WTC11 (cell line): ENCODE measurements around the gene PSPC1. TPM values are rescaled to one million over a fixed set of nuclear protein-coding genes. Genes with fewer than 3 reads are reported as not detected.
A peak's percentile ranks its signal among the peaks of the same experiment; 100 is the strongest.

ENCODE experiments used
- ATAC-seq: fragments of 200-7000 bp; cut with Tn5 transposase; 2 replicates; pipeline ENCODE4 v1.10.0; 2021; ENCODE audit warnings: mild to moderate bottlenecking, moderate library complexity
- CTCF ChIA-PET: fragments of 300-600 bp; sonication (Branson Sonifier 250); formaldehyde crosslinking; loops from one replicate; lab custom pipeline; 2021; ENCODE audit warnings: antibody characterized with exemption; lab: Charles Lee
- POLR2A ChIA-PET: fragments of 350-600 bp; sonication (Branson Sonifier 250); formaldehyde crosslinking; loops from one replicate; lab custom pipeline; 2021; ENCODE audit warnings: antibody characterized with exemption; lab: Charles Lee
- DNase-seq: peaks from one replicate; pipeline ENCODE4 v3.0.0; 2021; ENCODE audit warnings: low spot score
- H3K27ac Mint-ChIP-seq: 2 replicates; pipeline ENCODE4 v1.8.0; 2021; ENCODE audit warnings: mixed read lengths
- H3K27me3 Mint-ChIP-seq: 2 replicates; pipeline ENCODE4 v1.8.0; 2021; ENCODE audit warnings: low read depth, mild to moderate bottlenecking, moderate library complexity, mixed read lengths
- H3K36me3 Mint-ChIP-seq: 2 replicates; pipeline ENCODE4 v1.8.0; 2021; ENCODE audit warnings: mixed read lengths
- H3K4me1 Mint-ChIP-seq: 2 replicates; pipeline ENCODE4 v1.8.0; 2022; ENCODE audit warnings: mixed read lengths
- H3K4me3 Mint-ChIP-seq: 2 replicates; pipeline ENCODE4 v1.8.0; 2021; ENCODE audit warnings: mild to moderate bottlenecking, moderate library complexity, mixed read lengths
- H3K9me3 Mint-ChIP-seq: 2 replicates; pipeline ENCODE4 v1.8.0; 2021; ENCODE audit warnings: mixed read lengths
- ELF4 ChIP-seq: sonication (generic); formaldehyde crosslinking; IDR thresholded peaks from 2 replicates; pipeline ENCODE4 v1.8.1; 2022; ENCODE audit warnings: low read depth, mild to moderate bottlenecking, moderate library complexity, missing genetic modification reagents
- GTF2I ChIP-seq: fragments of 250-450 bp; sonication (Bioruptor Pico); conservative IDR thresholded peaks from 2 replicates; pipeline ENCODE4 v1.4.0; 2021; ENCODE audit warnings: mild to moderate bottlenecking
- JUN ChIP-seq: sonication (generic); formaldehyde crosslinking; IDR thresholded peaks from 2 replicates; pipeline ENCODE4 v1.8.0; 2023; ENCODE audit warnings: mild to moderate bottlenecking, missing genetic modification reagents
- KAT7 ChIP-seq: sonication (generic); formaldehyde crosslinking; IDR thresholded peaks from 2 replicates; pipeline ENCODE4 v1.8.1; 2023; ENCODE audit warnings: missing genetic modification reagents, mild to moderate bottlenecking, borderline replicate concordance
- NR2C2 ChIP-seq: sonication (generic); formaldehyde crosslinking; IDR thresholded peaks from 2 replicates; pipeline ENCODE4 v1.8.0; 2022; ENCODE audit warnings: mild to moderate bottlenecking, missing genetic modification reagents
- SP1 ChIP-seq: sonication (generic); formaldehyde crosslinking; conservative IDR thresholded peaks from 2 replicates; pipeline ENCODE4 v1.8.1; 2022; ENCODE audit warnings: missing genetic modification reagents
- TEAD4 ChIP-seq: sonication (generic); formaldehyde crosslinking; IDR thresholded peaks from 2 replicates; pipeline ENCODE4 v1.8.0; 2022; ENCODE audit warnings: mild to moderate bottlenecking, missing genetic modification reagents
- ZNF121 ChIP-seq: sonication (generic); formaldehyde crosslinking; IDR thresholded peaks from 2 replicates; pipeline ENCODE4 v1.8.0; 2023; ENCODE audit warnings: missing genetic modification reagents
- total RNA-seq: library from RNA; stranded (reverse); gene quantifications from 3 replicates; pipeline ENCODE4 v1.2.3, GENCODE V29; 2021
- TF ChIP-seq, protein P1 (sequence below): sonication (generic); formaldehyde crosslinking; IDR thresholded peaks from 2 replicates; pipeline ENCODE4 v1.8.0; 2023; ENCODE audit warnings: missing genetic modification reagents, mild to moderate bottlenecking, borderline replicate concordance
- TF ChIP-seq, protein P2 (sequence below): sonication (generic); formaldehyde crosslinking; IDR thresholded peaks from 2 replicates; pipeline ENCODE4 v1.8.1; 2022; ENCODE audit warnings: mild to moderate bottlenecking, missing genetic modification reagents, moderate library complexity, borderline replicate concordance
- TF ChIP-seq, protein P3 (sequence below): sonication (generic); formaldehyde crosslinking; IDR thresholded peaks from 2 replicates; pipeline ENCODE4 v1.8.0; 2023; ENCODE audit warnings: missing genetic modification reagents
- TF ChIP-seq, protein P4 (sequence below): sonication (generic); formaldehyde crosslinking; IDR thresholded peaks from 2 replicates; pipeline ENCODE4 v1.8.1; 2022; ENCODE audit warnings: missing genetic modification reagents, borderline replicate concordance
- TF ChIP-seq, protein P5 (sequence below): sonication (generic); formaldehyde crosslinking; IDR thresholded peaks from 2 replicates; pipeline ENCODE4 v1.8.1; 2023; ENCODE audit warnings: mild to moderate bottlenecking, missing genetic modification reagents, moderate library complexity
- TF ChIP-seq, protein P6 (sequence below): sonication (generic); formaldehyde crosslinking; IDR thresholded peaks from 2 replicates; pipeline ENCODE4 v1.8.1; 2023; ENCODE audit warnings: mild to moderate bottlenecking, missing genetic modification reagents, moderate library complexity
- TF ChIP-seq, protein P7 (sequence below): fragments of 250-450 bp; sonication (Bioruptor Pico); conservative IDR thresholded peaks from 2 replicates; pipeline ENCODE4 v1.9.0; 2021; ENCODE audit warnings: mild to moderate bottlenecking

The PSPC1 gene
- total RNA-seq, 1 experiment from 2014 or later: 67.5 TPM

DNA sequence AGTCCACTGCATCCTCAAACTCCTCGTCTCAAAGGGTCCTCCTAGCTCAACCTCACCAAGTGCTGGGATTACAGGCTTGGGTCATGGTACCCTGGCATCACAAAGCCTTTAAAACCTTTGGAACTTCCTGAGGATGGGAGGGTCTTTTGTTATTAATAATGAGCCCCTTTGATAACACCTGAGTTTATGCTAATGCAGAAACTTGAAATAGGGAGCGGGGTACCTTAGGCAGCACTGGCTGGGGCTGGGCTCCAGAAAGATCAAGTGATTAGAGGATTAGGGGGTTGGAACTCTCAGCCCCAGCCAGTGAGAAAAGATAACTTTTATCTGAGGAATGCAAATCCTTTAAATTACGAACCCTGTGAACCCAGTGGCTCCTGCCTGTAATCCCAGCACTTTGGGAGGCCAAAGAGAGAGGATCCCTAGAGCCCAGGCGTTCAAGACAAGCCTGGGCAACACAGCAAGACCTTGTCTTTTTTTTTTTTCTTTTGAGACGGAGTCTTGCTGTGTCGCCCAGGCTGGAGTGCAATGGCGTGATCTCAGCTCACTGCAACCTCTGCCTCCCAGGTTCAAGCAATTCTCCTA is 9.3 kb upstream of the PSPC1 start:
- CTCF ChIA-PET: interaction anchor here (1.1 kb wide), 1 partner anchor 28 kb away, joined by 3 read pairs; no protein-coding TSS in a partner anchor
- Mint-ChIP-seq H3K36me3 (no peaks in the 10 kb centered on the region), H3K27ac (peak overlapping the region; percentile 41; the same call in 1 of the 2 replicates)

DNA sequence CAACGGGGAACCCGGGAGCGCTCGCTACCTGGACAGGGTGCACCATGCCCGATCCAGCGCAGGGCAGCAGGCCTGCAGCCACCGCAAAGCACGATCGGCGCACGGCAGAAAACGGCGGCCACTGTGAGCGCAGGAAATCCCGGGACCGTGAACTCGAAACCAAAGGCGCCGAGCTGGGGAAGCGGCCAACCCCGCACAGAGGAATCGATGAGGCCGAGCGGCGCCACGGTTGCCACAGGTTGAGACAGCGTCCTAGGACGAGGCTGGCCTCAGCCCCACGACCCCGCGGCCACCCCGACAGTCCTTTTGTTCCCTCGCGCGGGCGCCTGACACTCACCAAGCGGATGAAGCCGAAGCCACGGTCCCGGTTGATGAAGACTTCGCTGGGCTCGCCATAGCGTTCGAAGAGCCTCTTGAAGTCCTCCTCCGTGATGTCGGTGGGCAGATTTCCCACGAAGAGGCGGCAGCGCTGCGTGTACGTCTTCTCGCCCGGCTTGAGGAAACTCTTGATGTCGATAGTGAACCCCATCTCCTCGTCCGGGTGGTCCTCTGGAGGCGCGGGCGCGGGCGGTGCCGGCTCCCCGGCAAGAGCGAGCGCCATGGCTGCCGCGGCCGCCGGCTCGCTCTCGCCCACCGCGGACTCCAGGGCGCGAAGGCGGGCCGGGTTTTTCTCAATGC is 557 bp downstream of the PSPC1 start:
- peak; percentile 39 for DNase-seq
- H3K4me1 Mint-ChIP-seq: peaks cover 6% of the 10 kb centered on the region; the same call in 1 of the 2 replicates
- peaks cover 4% of the 10 kb centered on the region; the same call in 1 of the 2 replicates for H3K9me3 Mint-ChIP-seq
- POLR2A ChIA-PET: interaction anchor here (0.6 to 1.5 kb wide), 2 partner anchors 82 to 1416 kb away, joined by 3 to 5 read pairs; partner anchors contain the start of gene ZMYM5
- H3K36me3 Mint-ChIP-seq: peaks cover 20% of the 10 kb centered on the region
- peak overlapping the region; percentile 97 for H3K4me3 Mint-ChIP-seq
- CTCF ChIA-PET: interaction anchor here (1.5 kb wide), 1 partner anchor 36 kb away, joined by 3 read pairs; no protein-coding TSS in a partner anchor
- TF ChIP-seq TEAD4 (CRISPR knock-in tag) (peak; percentile 35; the same call in 1 of the 2 replicates), NR2C2 (CRISPR knock-in tag) (no peak), JUN (CRISPR knock-in tag) (0 out of 2 replicates have a peak, but pooled peaks have one; percentile 7), SP1 (0 out of 2 replicates have a peak, but pooled peaks have one; percentile 5)
- TF ChIP-seq, protein P1, sequence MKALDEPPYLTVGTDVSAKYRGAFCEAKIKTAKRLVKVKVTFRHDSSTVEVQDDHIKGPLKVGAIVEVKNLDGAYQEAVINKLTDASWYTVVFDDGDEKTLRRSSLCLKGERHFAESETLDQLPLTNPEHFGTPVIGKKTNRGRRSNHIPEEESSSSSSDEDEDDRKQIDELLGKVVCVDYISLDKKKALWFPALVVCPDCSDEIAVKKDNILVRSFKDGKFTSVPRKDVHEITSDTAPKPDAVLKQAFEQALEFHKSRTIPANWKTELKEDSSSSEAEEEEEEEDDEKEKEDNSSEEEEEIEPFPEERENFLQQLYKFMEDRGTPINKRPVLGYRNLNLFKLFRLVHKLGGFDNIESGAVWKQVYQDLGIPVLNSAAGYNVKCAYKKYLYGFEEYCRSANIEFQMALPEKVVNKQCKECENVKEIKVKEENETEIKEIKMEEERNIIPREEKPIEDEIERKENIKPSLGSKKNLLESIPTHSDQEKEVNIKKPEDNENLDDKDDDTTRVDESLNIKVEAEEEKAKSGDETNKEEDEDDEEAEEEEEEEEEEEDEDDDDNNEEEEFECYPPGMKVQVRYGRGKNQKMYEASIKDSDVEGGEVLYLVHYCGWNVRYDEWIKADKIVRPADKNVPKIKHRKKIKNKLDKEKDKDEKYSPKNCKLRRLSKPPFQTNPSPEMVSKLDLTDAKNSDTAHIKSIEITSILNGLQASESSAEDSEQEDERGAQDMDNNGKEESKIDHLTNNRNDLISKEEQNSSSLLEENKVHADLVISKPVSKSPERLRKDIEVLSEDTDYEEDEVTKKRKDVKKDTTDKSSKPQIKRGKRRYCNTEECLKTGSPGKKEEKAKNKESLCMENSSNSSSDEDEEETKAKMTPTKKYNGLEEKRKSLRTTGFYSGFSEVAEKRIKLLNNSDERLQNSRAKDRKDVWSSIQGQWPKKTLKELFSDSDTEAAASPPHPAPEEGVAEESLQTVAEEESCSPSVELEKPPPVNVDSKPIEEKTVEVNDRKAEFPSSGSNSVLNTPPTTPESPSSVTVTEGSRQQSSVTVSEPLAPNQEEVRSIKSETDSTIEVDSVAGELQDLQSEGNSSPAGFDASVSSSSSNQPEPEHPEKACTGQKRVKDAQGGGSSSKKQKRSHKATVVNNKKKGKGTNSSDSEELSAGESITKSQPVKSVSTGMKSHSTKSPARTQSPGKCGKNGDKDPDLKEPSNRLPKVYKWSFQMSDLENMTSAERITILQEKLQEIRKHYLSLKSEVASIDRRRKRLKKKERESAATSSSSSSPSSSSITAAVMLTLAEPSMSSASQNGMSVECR (CRISPR knock-in tag): 0 out of 2 replicates have a peak, but pooled peaks have one; percentile 12
- TF ChIP-seq, protein P2, sequence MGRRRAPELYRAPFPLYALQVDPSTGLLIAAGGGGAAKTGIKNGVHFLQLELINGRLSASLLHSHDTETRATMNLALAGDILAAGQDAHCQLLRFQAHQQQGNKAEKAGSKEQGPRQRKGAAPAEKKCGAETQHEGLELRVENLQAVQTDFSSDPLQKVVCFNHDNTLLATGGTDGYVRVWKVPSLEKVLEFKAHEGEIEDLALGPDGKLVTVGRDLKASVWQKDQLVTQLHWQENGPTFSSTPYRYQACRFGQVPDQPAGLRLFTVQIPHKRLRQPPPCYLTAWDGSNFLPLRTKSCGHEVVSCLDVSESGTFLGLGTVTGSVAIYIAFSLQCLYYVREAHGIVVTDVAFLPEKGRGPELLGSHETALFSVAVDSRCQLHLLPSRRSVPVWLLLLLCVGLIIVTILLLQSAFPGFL (CRISPR knock-in tag): no peak
- TF ChIP-seq, protein P3, sequence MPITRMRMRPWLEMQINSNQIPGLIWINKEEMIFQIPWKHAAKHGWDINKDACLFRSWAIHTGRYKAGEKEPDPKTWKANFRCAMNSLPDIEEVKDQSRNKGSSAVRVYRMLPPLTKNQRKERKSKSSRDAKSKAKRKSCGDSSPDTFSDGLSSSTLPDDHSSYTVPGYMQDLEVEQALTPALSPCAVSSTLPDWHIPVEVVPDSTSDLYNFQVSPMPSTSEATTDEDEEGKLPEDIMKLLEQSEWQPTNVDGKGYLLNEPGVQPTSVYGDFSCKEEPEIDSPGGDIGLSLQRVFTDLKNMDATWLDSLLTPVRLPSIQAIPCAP (CRISPR knock-in tag): 0 out of 2 replicates have a peak, but pooled peaks have one; percentile 31
- TF ChIP-seq, protein P4, sequence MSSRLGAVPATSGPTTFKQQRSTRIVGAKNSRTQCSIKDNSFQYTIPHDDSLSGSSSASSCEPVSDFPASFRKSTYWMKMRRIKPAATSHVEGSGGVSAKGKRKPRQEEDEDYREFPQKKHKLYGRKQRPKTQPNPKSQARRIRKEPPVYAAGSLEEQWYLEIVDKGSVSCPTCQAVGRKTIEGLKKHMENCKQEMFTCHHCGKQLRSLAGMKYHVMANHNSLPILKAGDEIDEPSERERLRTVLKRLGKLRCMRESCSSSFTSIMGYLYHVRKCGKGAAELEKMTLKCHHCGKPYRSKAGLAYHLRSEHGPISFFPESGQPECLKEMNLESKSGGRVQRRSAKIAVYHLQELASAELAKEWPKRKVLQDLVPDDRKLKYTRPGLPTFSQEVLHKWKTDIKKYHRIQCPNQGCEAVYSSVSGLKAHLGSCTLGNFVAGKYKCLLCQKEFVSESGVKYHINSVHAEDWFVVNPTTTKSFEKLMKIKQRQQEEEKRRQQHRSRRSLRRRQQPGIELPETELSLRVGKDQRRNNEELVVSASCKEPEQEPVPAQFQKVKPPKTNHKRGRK: 0 out of 2 replicates have a peak, but pooled peaks have one; percentile 50
- H3K27me3 Mint-ChIP-seq: peaks cover 6% of the 10 kb centered on the region
- peak overlapping the region; percentile 96 for H3K27ac Mint-ChIP-seq
- peak; percentile 34 for ATAC-seq

More for the DNA sequence above, 9.3 kb upstream of the PSPC1 start:
- POLR2A ChIA-PET: interaction anchor here (0.6 kb wide), 1 partner anchor 159 kb away, joined by 4 read pairs; the partner anchor contains the start of gene MPHOSPH8
- no peak overlapping the region for H3K4me3 Mint-ChIP-seq
- ATAC-seq (peak; percentile 70), DNase-seq (no peak)
- H3K4me1 Mint-ChIP-seq: peaks cover 19% of the 10 kb centered on the region
- H3K9me3 Mint-ChIP-seq: no peaks in the 10 kb centered on the region
- no peaks in the 10 kb centered on the region for H3K27me3 Mint-ChIP-seq
- TF ChIP-seq TEAD4 (CRISPR knock-in tag): no peak
- no peak for TF ChIP-seq ELF4 (CRISPR knock-in tag)
- TF ChIP-seq, protein P5, sequence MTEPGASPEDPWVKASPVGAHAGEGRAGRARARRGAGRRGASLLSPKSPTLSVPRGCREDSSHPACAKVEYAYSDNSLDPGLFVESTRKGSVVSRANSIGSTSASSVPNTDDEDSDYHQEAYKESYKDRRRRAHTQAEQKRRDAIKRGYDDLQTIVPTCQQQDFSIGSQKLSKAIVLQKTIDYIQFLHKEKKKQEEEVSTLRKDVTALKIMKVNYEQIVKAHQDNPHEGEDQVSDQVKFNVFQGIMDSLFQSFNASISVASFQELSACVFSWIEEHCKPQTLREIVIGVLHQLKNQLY (CRISPR knock-in tag): no peak
- TF ChIP-seq NR2C2 (CRISPR knock-in tag): no peak
- TF ChIP-seq, protein P6, sequence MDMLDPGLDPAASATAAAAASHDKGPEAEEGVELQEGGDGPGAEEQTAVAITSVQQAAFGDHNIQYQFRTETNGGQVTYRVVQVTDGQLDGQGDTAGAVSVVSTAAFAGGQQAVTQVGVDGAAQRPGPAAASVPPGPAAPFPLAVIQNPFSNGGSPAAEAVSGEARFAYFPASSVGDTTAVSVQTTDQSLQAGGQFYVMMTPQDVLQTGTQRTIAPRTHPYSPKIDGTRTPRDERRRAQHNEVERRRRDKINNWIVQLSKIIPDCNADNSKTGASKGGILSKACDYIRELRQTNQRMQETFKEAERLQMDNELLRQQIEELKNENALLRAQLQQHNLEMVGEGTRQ (CRISPR knock-in tag): no peak
- TF ChIP-seq, protein P7, sequence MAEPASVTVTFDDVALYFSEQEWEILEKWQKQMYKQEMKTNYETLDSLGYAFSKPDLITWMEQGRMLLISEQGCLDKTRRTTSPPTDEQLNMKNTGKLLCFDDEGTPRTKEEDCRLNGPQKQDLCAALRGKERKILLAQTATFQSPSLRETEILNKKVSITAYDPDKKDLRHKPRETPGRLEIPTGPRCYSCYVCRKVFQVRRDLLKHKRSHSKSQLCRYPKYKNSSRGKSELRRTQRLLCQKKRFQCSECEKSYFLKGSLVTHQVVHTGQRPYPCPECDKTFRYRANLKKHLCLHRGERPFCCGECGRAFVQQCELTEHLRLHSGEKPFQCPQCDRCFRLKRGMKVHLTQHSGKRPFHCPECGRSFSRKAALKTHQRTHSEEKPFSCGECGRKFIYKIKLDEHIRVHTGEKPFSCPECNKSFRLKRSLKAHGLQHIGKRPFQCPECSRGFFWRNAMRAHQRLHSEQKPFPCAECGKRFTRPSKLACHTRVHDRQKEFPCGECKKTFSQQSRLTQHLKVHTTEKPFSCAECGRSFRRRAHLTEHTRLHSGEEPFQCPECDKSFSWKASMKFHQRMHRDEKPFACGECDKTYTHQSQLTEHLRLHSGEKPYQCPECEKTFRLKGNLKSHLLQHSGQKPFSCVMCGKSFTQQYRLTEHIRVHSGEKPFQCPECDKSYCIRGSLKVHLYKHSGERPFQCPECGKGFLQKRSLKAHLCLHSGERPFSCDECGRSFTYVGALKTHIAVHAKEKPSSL (CRISPR knock-in tag): no peak
- 0 out of 2 replicates have a peak, but pooled peaks have one; percentile 57 for TF ChIP-seq GTF2I (CRISPR knock-in tag)
- TF ChIP-seq KAT7 (CRISPR knock-in tag): no peak
- peak; percentile 81; the same call in 1 of the 2 replicates for TF ChIP-seq ZNF121 (CRISPR knock-in tag)
